ENCODE results near the gene TMEM91.

TMEM91 gene

DNA sequence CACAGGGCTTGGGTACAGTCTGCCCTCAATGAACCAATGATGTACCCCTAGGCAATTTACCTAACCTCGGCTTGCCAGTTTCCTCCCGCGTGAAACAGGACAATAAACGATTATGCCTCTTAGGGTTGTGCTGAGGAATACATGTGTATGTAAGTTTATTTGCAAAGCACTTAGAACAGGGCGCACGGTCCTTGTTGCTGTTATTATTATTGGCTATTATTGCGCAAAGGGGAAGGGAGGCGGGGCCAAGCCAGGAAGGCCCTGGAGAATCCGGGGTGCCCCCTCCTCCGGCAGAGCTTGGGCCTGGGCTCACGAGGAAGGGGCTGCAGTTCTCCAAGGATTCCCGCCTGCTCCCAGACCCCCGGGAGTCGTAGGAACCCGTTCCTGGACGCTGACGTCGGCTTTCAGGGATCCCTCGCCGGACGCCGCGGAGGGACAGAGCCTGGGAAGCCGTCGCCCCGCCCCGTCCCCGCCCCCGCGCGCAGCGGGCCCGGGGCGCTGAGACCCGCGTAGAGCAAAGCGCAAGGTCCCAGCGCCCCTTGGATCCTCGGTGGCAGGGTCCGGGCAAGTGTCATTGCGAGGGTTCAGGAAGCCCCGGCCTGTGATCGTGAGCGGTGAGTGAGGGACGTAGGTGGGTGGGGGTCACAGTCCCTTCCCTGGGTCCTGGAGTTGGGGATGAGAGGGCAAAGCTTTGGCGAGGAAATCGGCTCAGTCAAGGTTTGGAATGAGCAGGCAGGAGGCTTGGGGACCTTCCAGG, at the start of gene TMEM91:
Gene TMEM91, plus strand, starts transcription at position 293 of the 757 bp plus-strand sequence. CDS start 1,777 bp downstream, outside the sequence.
- Histone ChIP-seq H3K27ac (no peak within 1 kb of the TSS), H3K36me3 (peaks cover 24% of the 10 kb centered on the region; the same call in 1 of the 2 replicates), H4K20me1 (no peaks in the 10 kb centered on the region; the same call in 1 of the 2 replicates), H3K9ac (peak within 1 kb of the TSS; percentile 50), H3K4me3 (peak within 1 kb of the TSS; percentile 61), H3K4me2 (peak within 1 kb of the TSS; percentile 63), H3K27me3 (no peaks in the 10 kb centered on the region; the same call in 1 of the 2 replicates), H3K4me1 (peaks cover 32% of the 10 kb centered on the region), H3K9me3 (no peaks in the 10 kb centered on the region)
- TF ChIP-seq Cebpa-rat (IDR thresholded peaks at IDR 0.05), result no peak; the same call in 1 of the 2 replicates

DNA sequence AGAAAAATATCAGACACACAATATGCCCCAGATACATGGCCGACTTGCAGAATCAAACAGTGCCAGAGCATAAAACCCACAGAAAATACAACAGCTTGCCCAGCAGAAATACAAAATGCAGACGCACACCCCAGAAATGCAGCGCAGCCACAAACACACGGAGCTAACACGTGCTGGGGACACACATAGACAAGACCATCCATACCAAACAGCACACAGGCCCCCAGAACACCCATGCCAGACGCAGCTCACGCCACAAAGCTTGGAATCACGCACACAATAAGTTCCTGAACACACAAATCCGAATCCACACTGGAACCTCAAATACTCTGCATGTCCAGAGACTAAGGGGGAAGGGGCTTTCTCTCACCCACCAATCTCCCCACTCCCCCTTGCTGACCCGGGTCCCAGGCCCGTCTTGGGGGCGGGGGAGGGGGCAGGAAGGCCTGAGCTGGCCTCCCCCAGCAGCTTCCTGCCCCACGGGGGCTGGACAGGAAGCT, 49.2 kb upstream of the TMEM91 start:
- Histone ChIP-seq H3K4me1 (peaks cover 78% of the 10 kb centered on the region), H3K36me3 (peaks cover 39% of the 10 kb centered on the region), H3K27ac (peak overlapping the region; percentile 80)

DNA sequence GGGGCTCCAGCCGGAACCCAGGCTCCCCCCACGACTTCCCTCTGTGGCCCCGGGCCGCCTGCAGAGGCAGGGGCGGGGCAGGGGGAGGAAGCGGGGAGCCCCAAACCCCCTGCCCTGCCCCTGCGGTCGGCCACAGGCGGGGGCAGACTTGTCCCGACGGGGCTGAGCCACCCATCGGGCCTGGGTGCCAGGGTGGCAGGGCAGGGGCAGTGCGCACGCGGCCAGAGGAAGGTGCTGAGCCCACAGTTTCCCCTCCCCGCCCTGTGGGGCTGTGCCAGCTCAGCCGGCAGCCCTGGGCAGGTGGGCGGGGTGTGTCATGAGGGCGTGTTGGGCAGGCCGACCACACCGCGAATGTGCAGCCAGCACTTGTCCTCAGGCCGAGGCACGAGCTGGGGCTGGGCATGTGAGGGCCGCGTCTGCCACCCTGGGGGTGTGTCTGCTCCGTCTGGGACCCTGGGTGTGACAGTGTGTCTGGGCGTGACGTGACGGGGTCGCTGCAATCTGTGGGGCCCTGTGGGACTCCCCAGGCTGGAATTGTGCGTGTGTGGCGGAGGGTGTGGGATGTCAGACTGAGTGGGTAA, 48.7 kb upstream of the TMEM91 start:
- TF ChIP-seq Cebpa-rat (IDR thresholded peaks at IDR 0.05), result no peak
- Histone ChIP-seq H3K9ac (peak overlapping the region; percentile 71; the same call in 1 of the 2 replicates), H3K9me3 (no peaks in the 10 kb centered on the region), H3K4me1 (peaks cover 73% of the 10 kb centered on the region), H3K4me2 (peak overlapping the region; percentile 98), H3K27me3 (no peaks in the 10 kb centered on the region), H3K4me3 (peak overlapping the region; percentile 55), H4K20me1 (peaks cover 77% of the 10 kb centered on the region), H3K27ac (peak overlapping the region; percentile 80), H3K36me3 (peaks cover 39% of the 10 kb centered on the region)

More for the DNA sequence above, 49.2 kb upstream of the TMEM91 start:
- Histone ChIP-seq H3K4me3 (peak overlapping the region; percentile 55), H3K9me3 (no peaks in the 10 kb centered on the region), H3K27me3 (no peaks in the 10 kb centered on the region), H4K20me1 (peaks cover 77% of the 10 kb centered on the region), H3K9ac (peak overlapping the region; percentile 71), H3K4me2 (peak overlapping the region; percentile 98)
- TF ChIP-seq Cebpa-rat (IDR thresholded peaks at IDR 0.05), result no peak

DNA sequence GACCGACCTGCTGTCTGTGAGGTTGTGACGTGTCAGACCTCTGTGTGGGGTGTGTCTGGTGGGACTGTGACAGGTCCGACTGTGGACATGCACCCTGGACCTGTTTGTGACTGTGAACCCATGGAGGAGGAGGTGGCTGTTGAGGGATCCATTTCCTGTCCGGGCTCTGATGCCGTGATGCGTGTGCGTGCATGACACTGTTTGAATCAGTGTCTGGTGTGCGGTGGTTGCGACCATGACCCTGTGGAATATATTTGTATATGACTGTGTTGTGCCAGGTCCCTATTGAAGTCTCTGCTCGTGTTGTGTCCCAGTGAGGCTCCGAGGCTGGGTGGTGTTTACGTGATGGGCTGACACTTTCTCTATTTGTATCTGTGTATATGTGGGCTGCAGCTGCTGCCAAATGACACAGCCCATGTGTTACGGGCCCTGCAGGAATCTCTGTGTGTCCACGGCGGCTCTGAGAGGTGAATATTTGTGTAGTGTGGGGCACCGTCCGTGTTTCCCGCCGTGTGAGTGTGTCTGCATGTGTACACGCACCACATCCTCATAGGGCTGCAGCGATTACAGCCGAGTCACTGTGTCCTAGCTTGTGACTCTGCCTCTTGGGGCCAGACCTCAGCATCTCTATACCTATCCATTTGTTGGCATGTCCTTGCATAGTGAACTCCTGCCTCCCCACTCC, 48.0 kb upstream of the TMEM91 start:
- no peaks in the 10 kb centered on the region for H3K9me3 ChIP-seq
- H3K4me1 ChIP-seq, result peaks cover 66% of the 10 kb centered on the region
- peak overlapping the region; percentile 98 for H3K4me2 ChIP-seq
- H3K36me3 ChIP-seq, result peaks cover 41% of the 10 kb centered on the region
- H3K27me3 ChIP-seq, result no peaks in the 10 kb centered on the region
- H4K20me1 ChIP-seq, result peaks cover 71% of the 10 kb centered on the region
- TF ChIP-seq Cebpa-rat (IDR thresholded peaks at IDR 0.05), result no peak
- H3K4me3 ChIP-seq, result peak overlapping the region; percentile 55
- peak overlapping the region; percentile 71 for H3K9ac ChIP-seq
- H3K27ac ChIP-seq, result peak overlapping the region; percentile 80; the same call in 1 of the 2 replicates

DNA sequence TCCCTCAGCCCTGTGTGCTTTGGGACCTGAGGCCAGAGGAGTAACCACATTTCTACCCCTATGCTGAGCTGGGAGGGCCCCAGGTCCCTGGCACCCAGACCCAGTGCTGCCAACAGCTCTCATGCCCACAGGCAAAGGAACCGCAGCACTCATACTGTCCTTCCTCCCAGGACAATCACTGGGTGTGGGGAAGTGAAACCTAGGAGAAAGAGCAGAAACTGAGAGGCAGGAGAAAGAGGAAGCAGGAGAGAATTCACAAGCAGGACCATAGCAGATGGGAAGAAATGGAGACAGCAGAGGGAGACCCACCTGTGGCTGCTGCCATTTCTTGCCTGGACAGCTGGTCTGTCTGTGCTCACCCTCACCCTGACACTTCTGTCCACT, 47.5 kb upstream of the TMEM91 start:
- Histone ChIP-seq H4K20me1 (peaks cover 65% of the 10 kb centered on the region), H3K9me3 (no peaks in the 10 kb centered on the region), H3K27me3 (no peaks in the 10 kb centered on the region), H3K27ac (no peak overlapping the region), H3K36me3 (peaks cover 46% of the 10 kb centered on the region), H3K4me1 (peaks cover 61% of the 10 kb centered on the region), H3K4me2 (peak overlapping the region; percentile 98), H3K9ac (peak overlapping the region; percentile 45), H3K4me3 (no peak overlapping the region)
- TF ChIP-seq Cebpa-rat (IDR thresholded peaks at IDR 0.05), result no peak

DNA sequence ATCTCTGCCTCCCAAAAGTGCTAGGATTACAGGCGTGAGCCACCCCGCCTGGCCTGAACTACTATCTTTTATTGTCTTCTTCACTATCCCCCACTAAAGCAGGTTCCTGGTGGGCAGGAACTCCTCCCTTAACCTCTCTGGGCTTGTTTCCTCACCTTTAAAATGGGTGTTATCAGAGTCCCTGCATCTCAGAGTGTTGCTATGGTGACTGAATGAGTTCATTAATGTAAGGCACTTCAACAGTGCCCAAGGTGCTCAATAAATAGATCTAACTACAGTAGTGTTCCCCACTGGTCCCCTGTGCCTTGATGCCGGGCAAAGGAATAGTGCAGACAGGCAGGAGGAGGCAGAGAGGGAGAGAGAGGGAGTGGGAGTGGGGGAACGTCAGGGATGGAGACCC, 45.9 kb upstream of the TMEM91 start:
- no peak for TF ChIP-seq Cebpa-rat (IDR thresholded peaks at IDR 0.05)
- H3K36me3 ChIP-seq, result peaks cover 56% of the 10 kb centered on the region
- H3K4me2 ChIP-seq, result no peak overlapping the region

DNA sequence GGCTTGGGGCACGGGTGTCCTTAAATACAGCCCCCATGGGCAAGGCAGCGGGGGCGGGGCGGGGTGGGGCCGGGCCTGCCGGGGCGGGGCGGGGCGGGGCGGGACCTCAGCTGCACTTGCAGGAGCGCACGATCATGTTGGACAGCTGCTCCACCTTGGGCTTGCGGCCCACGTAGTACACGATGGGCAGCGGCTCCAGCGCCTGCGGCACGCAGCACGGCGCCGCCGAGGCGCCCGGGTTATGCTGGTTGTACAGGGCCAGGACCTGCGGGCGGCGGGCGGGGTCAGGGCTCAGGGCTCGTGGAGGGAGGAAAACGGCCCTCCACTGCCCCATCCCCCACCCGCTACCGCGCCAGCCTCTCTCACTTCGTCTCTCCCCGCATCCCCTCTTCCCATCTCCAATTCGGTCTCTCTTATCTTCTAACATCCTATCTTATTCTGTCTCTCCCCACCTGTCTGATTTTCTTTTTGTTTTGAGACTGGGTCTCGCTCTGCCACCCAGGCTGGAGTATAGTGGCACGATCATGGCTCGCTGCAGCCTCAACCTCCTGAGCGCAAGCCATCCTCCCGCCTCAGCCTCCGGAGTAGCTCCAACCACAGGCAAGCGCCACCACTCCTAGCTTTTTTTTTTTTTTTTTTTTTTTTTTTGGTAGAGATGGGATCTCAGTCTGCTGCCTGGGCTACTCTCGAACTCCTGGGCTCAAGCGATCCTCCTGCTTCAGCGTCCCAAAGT, 45.2 kb upstream of the TMEM91 start:
- Histone ChIP-seq H3K27ac (no peak overlapping the region), H3K4me1 (peaks cover 55% of the 10 kb centered on the region), H3K4me2 (no peak overlapping the region), H4K20me1 (peaks cover 52% of the 10 kb centered on the region), H3K9ac (no peak overlapping the region), H3K27me3 (no peaks in the 10 kb centered on the region), H3K4me3 (no peak overlapping the region), H3K36me3 (peaks cover 62% of the 10 kb centered on the region), H3K9me3 (no peaks in the 10 kb centered on the region)
- no peak for TF ChIP-seq Cebpa-rat (IDR thresholded peaks at IDR 0.05)

More for the DNA sequence above, 45.9 kb upstream of the TMEM91 start:
- no peak overlapping the region for H3K9ac ChIP-seq
- H3K4me3 ChIP-seq, result no peak overlapping the region
- H3K27ac ChIP-seq, result no peak overlapping the region
- no peaks in the 10 kb centered on the region for H3K27me3 ChIP-seq
- H3K9me3 ChIP-seq, result no peaks in the 10 kb centered on the region
- peaks cover 55% of the 10 kb centered on the region for H4K20me1 ChIP-seq
- H3K4me1 ChIP-seq, result peaks cover 56% of the 10 kb centered on the region

DNA sequence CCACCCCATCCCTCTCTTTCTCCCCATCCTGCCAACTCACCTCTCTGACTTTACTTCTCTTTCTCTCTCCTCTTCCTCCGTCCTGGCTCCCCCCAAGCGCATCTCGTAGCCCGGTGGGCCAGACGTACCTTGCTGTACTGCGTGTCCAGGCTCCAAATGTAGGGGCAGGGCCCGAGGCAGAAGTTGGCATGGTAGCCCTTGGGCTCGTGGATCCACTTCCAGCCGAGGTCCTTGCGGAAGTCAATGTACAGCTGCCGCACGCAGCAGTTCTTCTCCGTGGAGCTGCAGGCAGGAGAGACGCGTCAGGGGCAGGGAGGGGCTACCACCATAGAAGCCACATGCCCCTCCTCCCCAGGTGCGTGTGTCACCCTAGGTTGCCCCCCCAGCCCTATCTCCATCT, 44.3 kb upstream of the TMEM91 start:
- no peak overlapping the region for H3K4me3 ChIP-seq
- H3K36me3 ChIP-seq, result peaks cover 71% of the 10 kb centered on the region
- H3K4me2 ChIP-seq, result no peak overlapping the region
- H4K20me1 ChIP-seq, result peaks cover 43% of the 10 kb centered on the region
- H3K27ac ChIP-seq, result no peak overlapping the region
- no peak overlapping the region for H3K9ac ChIP-seq
- H3K27me3 ChIP-seq, result no peaks in the 10 kb centered on the region
- no peaks in the 10 kb centered on the region for H3K9me3 ChIP-seq
- H3K4me1 ChIP-seq, result peaks cover 46% of the 10 kb centered on the region
- no peak for TF ChIP-seq Cebpa-rat (IDR thresholded peaks at IDR 0.05)

DNA sequence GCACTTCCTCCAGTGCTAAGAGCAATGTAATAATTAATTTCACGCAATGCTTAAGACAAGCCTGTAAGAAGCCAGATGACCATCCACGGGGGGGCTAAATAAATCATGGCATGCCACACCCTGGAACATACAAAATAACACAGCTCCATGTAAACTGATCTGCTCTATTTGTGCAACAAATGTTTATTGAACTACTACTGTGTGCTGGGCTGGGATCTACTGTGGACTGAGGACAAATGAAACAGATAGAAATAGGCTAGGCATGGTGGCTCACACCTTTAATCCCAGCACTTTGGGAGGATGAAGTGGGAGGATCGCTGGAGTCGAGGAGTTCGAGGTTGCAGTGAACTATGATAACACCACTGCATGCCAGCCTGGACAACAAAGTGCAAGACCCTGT, 43.9 kb upstream of the TMEM91 start:
- Histone ChIP-seq H3K36me3 (peaks cover 76% of the 10 kb centered on the region), H3K9ac (no peak overlapping the region), H3K4me3 (no peak overlapping the region), H3K4me1 (peaks cover 41% of the 10 kb centered on the region), H4K20me1 (peaks cover 38% of the 10 kb centered on the region), H3K27me3 (no peaks in the 10 kb centered on the region), H3K9me3 (no peaks in the 10 kb centered on the region), H3K27ac (no peak overlapping the region), H3K4me2 (no peak overlapping the region)
- TF ChIP-seq Cebpa-rat (IDR thresholded peaks at IDR 0.05), result no peak

Measured in BLaER1 (cell line).